Measurements from ENCODE around the gene NFKBIB.
"Not testable (repeated sequence)": the region's sequence is repeated elsewhere in the genome, so short reads cannot be mapped to it uniquely, and the experiment has no call there.

The NFKBIB gene

GRCh38 chr19:38877781-38878574 lies 21.8 kb upstream of the NFKBIB start, which contains the start of gene RINL:
RINL (minus strand) TSS chr19:38878275; CDS start chr19:38876742, 1,533 bp downstream.
- DNase-seq, result peak; percentile 62

DNA sequence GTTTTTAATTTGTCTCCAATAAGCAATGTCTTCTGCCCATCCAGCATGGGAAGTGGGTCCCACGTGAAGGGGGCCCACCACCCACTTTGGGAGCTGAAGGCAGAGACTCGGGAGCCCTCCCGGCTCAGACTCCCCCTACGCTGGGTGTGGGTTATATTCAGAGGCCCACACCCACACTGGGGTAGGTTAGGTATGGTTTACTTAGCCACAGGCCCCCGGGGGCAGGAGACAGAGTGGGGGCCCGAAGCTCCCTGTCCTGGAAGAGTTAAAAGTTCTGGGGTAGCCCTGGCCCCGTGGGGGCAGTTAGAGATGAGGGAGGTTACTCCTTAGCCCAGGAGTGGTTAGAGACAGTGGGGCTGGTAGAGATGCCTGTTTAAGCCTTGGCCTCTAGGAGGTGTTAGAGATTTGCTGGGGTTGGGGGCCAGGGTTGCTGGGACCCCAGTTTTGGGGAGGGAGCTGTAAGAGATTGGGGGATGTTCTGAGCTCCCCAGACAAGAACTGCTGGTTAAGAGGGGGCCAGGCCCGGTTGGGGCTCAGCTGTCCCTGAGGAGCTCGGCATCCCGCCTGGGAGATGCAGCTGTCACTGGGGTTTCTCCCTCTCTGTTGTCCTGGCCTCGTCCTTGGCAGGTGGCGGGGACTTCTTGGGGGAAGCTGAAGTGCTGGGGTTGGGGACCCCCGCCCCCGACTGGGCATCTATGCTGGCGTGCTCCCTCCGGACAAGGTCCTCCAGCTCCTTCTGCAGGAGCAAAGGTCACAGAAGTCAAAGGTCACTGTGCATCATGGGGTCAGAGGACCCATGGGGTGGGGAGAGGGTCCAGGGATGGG lies 21.0 kb upstream of the NFKBIB start:
- no peak for DNase-seq

DNA sequence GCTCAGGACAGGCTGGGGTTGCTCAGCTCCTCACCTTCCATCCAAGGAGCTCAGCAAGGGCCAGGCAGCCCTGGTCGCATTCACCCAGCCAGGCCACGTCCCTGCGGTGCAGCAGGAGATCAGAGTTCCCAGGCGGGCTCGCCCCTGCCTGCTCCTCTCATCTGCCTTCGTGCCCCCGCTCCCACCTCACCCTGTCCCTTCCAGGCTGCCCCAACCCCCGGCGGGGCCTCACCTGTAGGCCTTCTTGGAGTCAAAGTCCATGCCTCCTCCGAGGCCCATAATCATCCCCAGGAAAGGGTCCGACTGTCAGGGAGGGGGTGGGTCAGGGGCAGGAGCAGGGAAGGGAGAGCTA lies 20.4 kb upstream of the NFKBIB start:
- no peak for DNase-seq

GRCh38 chr19:38880076-38880881 lies 19.5 kb upstream of the NFKBIB start:
- DNase-seq, result no peak

DNA sequence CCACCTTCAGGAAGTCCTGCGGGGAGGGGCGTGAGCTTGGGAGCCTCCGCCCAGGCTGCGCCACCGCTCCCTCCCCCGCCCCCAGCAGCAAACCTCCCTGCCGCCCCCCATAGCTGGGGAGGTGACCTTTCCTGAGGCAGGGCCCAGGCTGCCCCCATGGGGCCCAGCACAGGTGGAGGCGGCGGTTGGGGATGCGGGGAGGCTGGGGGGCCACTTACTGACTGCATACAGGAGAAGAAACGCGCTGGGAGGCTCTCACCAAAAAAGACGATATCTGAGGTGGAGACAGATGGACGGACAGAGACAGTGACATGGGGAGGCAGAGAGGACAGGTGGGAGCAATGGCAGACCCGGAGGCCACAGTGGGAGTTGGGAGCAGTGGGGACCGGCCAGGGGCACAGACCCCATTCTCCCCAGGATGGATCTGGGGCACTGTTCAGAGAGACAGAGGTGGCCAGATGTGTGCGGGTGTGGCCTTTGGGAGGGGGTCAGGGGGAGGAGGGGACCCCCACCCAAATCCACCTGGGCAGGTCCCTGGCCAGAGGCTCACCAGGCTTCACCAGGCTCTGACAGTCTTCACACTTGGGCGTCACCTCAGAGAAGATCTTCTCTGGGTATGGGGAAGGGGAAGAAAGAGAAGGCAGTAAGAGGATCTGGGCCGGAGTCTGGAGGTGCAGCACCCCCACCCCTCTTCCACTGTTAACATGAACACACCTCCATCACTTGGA lies 18.7 kb upstream of the NFKBIB start:
- no peak for DNase-seq

GRCh38 chr19:38883286-38883685 lies 16.5 kb upstream of the NFKBIB start:
- no peak for DNase-seq

GRCh38 chr19:38884691-38885090 lies 15.1 kb upstream of the NFKBIB start:
- DNase-seq, result not testable (repeated sequence)

DNA sequence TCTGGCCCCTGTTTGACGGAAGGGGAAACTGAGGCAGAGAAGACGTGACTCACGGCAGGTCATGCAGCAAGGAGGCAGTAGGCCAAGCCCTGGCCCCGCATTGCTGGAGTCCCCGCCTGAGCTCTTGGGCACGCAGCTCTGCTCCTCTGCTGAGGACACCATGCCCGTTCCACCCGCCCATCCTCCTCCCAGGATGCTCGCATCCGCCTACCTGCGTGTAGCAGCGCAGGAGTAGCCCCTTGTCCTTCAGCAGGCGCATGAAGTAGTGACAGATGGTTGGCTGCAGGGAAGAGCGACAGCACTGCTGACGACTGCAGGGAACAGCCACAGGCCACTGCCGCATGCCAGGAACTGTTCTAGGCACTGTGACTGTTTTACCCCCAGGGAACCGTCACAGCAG lies 10.9 kb upstream of the NFKBIB start:
- DNase-seq, result no peak

DNA sequence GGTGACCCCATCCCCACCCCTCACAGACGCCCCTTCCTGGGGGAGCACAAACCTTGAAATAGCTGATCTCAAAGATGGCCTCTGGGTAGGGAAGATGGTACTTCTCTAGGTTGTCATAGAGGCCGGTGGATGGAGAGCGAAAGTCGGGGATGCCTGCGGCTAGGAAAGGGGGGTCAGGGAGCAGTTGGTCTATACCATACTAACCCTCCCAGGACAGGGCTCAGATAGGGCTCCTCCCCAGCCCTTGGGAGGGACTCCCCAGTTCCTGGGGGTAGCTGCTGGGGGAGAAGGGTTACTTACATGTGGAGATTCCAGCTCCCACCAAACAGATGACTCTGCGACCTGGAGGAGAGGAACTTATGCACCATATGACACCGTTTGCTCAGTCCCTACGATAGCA lies 10.0 kb upstream of the NFKBIB start:
- no peak for DNase-seq

DNA sequence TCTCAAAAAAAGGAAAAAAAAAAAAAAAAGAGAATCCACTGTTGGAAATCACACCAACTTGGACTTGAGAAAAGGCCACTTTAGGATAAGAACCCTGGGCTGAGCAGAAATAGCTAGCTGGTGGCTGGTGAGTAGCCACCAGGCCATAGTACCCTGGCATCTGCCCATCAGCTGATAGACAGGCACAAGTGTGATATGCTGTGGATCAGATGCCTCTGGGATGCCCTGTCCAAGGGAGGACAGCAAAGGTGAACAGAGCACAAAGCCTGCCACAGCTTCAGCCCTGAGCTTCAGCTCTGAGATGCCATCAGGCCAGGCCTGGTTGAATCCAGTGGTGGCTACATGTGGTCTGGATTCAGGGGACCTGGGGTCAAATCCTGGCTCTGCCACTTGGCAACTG lies 9.1 kb upstream of the NFKBIB start:
- DNase-seq, result no peak

GRCh38 chr19:38891771-38892170 lies 8.0 kb upstream of the NFKBIB start:
- no peak for DNase-seq

DNA sequence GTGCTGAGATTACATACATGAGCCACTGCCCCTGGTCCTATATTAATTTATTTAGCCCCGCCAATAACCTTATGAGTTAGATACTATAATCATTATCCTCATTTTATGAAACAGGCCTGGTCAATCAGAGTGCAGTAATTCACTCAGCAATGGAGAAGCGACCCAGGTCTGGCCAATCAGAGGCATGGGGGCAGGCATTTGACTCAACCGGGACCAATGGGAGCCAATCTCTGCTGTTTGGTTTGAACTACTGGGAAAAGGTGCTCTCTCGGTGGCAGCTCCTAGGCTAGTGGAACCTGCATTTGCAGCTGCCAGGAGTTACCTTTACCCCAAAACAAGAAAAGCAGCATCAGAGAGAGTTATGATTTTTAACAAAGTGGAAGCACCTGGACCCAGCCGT lies 6.9 kb upstream of the NFKBIB start:
- DNase-seq, result no peak

DNA sequence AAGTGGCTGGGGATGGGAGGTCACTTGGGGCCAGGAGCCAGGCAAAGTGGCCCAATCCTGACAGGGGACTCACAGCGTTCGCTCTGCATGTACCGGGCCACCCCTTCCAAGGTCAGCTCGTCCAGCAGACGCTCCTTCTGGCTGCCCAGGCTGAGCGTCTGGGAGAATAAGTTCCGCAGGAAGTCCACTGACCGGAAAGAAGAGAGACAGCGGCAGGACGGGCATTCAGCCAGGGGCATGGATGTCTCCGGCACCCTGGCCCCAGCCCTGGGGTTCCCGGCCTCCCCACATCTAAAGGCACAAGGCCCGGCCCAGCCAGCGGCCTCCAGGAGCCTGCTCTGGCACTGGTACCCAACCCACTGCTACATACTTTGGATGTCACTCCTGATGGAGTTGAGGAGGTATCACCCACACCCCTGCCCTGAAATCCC lies 6.4 kb upstream of the NFKBIB start:
- DNase-seq, result no peak

GRCh38 chr19:38894968-38895367 lies 4.8 kb upstream of the NFKBIB start:
- no peak for DNase-seq

GRCh38 chr19:38898788-38899446 lies 852 bp upstream of the NFKBIB start:
- DNase-seq, result no peak

GRCh38 chr19:38900202-38900629 lies 447 bp downstream of the NFKBIB start:
- no peak for DNase-seq

DNA sequence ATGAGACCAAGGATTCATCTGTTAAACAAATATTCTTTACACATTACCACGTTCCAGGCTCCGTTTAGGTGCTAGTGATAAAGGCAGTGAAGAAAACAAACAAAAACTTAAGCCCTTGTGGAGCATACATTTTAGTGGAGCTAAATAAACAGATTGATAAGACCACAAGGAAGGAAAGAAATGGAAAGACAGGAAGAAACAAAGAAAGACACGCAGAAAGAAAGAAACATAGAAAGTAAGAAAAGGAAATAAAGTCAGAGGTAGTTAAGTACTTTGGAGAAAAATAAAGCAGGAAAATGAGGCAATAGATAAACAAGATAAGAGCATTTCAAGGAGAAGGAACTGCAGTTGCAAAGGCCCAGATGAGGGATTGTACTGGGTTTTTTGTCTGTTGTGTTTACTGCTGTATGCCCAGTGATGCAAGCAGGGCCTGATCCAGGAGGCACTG lies 998 bp downstream of the NFKBIB start:
- no peak for DNase-seq

DNA sequence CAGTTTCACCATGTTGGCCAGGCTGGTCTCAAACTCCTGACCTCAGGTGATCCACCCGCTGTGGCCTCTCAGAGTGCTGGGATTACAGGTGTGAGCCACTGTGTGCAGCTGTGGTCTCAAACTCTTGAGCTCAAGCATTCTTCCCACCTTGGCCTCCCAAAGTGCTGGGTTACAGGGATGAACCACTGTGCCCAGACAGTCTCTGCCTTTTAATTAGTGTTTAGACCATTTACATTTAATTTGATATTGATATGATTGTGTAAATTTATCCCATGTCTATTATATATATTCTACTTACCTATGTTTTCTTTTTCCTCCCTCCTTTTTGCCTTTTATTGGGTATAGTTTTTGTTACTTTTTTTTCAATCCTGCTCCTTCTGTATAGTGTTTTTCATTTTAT lies 1.9 kb downstream of the NFKBIB start:
- DNase-seq, result no peak

GRCh38 chr19:38904581-38905539 lies 5.1 kb downstream of the NFKBIB start:
- no peak for DNase-seq

DNA sequence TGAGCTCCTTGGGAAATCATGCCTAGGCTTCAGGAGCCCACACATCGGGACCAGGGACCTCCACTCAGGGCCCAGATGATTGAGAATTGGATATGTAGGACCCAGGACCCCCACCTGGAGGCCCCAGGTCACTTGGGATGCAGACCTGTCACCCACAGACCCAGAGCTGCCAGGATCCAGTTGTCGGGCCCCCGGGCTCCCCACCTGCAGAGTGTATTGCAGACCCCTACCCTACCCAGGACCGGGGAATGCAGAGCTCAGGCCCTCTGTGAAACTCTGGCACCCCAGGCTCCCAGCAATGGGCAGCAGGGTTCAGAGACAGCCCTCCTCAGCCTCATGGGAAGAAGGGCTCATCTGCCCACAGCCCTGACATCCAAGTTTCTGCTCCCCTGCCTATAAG lies 5.9 kb downstream of the NFKBIB start:
- DNase-seq, result no peak

GRCh38 chr19:38907227-38907626 lies 7.5 kb downstream of the NFKBIB start:
- no peak for DNase-seq
